ENCODE results near the gene HBS1L. TPM values are rescaled to one million over a fixed set of nuclear protein-coding genes. Genes with fewer than 3 reads are reported as not detected.

Gene HBS1L
- total RNA-seq, 4 donors from 2014 or later: 35.4 to 50.2 (median 45.5) TPM

GRCh38 chr6:135048915-135049314 lies 5.7 kb downstream of the HBS1L start:
- TF ChIP-seq CTCF (IDR thresholded peaks at IDR 0.05; ENCODE audit: low read depth): no peak

GRCh38 chr6:135047336-135047735 lies 7.3 kb downstream of the HBS1L start:
- TF ChIP-seq CTCF (IDR thresholded peaks at IDR 0.05; ENCODE audit: low read depth): no peak

- TF ChIP-seq CTCF (IDR thresholded peaks at IDR 0.05; ENCODE audit: low read depth): no peak
These were observed 7.7 kb downstream of the HBS1L start for GRCh38 chr6:135046912-135047311.

GRCh38 chr6:135044639-135045038 lies 10.0 kb downstream of the HBS1L start:
- TF ChIP-seq CTCF (IDR thresholded peaks at IDR 0.05; ENCODE audit: low read depth): no peak

GRCh38 chr6:135043846-135044245 lies 10.8 kb downstream of the HBS1L start:
- TF ChIP-seq CTCF (IDR thresholded peaks at IDR 0.05; ENCODE audit: low read depth): no peak

- no peak for TF ChIP-seq CTCF (IDR thresholded peaks at IDR 0.05; ENCODE audit: low read depth)
These were observed 11.3 kb downstream of the HBS1L start for GRCh38 chr6:135043364-135043763.

- no peak for TF ChIP-seq CTCF (IDR thresholded peaks at IDR 0.05; ENCODE audit: low read depth)
These were observed 16.3 kb downstream of the HBS1L start for GRCh38 chr6:135038335-135038734.
